ENCODE results near the gene GJB2. TPM values are rescaled to one million over a fixed set of nuclear protein-coding genes. Genes with fewer than 3 reads are reported as not detected.
A peak's percentile ranks its signal among the peaks of the same experiment; 100 is the strongest.

Gene GJB2
- total RNA-seq, 5 donors from 2014 or later (not counting 1 experiment from before 2014, with no cell fraction given) = 0.10 to 0.15 TPM; not detected in 3

DNA sequence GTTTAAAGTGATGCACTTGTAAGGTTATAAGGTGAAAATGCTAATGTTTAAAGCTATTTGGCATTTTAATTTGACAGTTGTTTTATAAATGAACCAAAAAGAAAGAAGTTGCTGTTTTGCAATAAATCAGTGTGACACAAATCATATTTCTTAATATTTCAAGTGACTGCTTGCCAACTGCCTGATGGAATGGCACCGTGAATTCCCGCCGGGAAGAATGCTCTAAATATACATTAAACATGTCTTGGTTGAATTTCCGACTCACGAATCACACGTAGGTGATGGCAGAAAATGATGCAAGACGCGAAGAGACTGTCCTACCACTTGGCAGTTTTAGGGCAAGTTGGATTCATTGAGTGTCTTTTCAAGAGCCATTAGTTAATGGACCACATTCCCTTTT lies 3.1 kb upstream of the GJB2 start:
- ATAC-seq (replicated peaks in 1 of 4) (no peak), DNase-seq (no peak)
- Histone ChIP-seq H3K4me3 (ENCODE audit: control insufficient read depth in 1 of 2, extremely low read depth in 1 of 2, low read length in 1 of 2) (no peak overlapping the region), H3K27me3 (replicated peaks in 1 of 2; ENCODE audit: control insufficient read depth in 2 of 2, extremely low read depth in 1 of 2, insufficient read depth in 2 of 2, low read length in 1 of 2) (peaks cover 14 to 51% of the 10 kb centered on the region in 2 experiments), H3K9me3 (no peaks in the 10 kb centered on the region), H3K4me1 (ENCODE audit: control insufficient read depth in 1 of 2, extremely low read depth in 1 of 2, insufficient read depth in 2 of 2, low read length in 2 of 2) (peaks cover 2 to 27% of the 10 kb centered on the region in 2 experiments), H3K36me3 (ENCODE audit: control insufficient read depth in 2 of 2, extremely low read depth in 1 of 2, insufficient read depth in 1 of 2, low read length in 1 of 2) (no peaks in the 10 kb centered on the region), H3K27ac (ENCODE audit: low read length) (no peak overlapping the region)
- Mint-ChIP-seq H3K4me3 (no peak overlapping the region), H3K27ac (no peak overlapping the region), H3K36me3 (no peaks in the 10 kb centered on the region), H3K9me3 (no peaks in the 10 kb centered on the region), H3K4me1 (peaks cover 18 to 27% (median 23%) of the 10 kb centered on the region in 3 donors), H3K27me3 (peaks cover 34 to 63% of the 10 kb centered on the region in 2 donors)
- no CpG with 5 or more reads among the region's 8 CpGs for WGBS (ENCODE audit: insufficient coverage)
- POLR2A ChIA-PET = no interaction called here
- CTCF ChIA-PET = interaction anchor here (0.6 to 3.1 kb wide), 6 partner anchors 10 to 633 kb away, joined by 3 to 18 read pairs (median 5); no protein-coding TSS in a partner anchor

- Mint-ChIP-seq H3K27ac (no peak overlapping the region), H3K4me3 (peak overlapping the region; percentile 62 to 81 (median 68)), H3K9me3 (no peaks in the 10 kb centered on the region), H3K36me3 (no peaks in the 10 kb centered on the region), H3K27me3 (peaks cover 42 to 57% of the 10 kb centered on the region in 2 donors), H3K4me1 (peaks cover 22 to 27% (median 23%) of the 10 kb centered on the region in 3 donors)
- Histone ChIP-seq H3K27me3 (replicated peaks in 1 of 2; ENCODE audit: control insufficient read depth in 2 of 2, extremely low read depth in 1 of 2, insufficient read depth in 2 of 2, low read length in 1 of 2) (peaks cover 14 to 52% of the 10 kb centered on the region in 2 experiments), H3K27ac (ENCODE audit: low read length) (no peak overlapping the region), H3K36me3 (ENCODE audit: control insufficient read depth in 2 of 2, extremely low read depth in 1 of 2, insufficient read depth in 1 of 2, low read length in 1 of 2) (no peaks in the 10 kb centered on the region), H3K9me3 (no peaks in the 10 kb centered on the region), H3K4me3 (ENCODE audit: control insufficient read depth in 1 of 2, extremely low read depth in 1 of 2, low read length in 1 of 2) (peak overlapping the region; percentile 38 to 70), H3K4me1 (ENCODE audit: control insufficient read depth in 1 of 2, extremely low read depth in 1 of 2, insufficient read depth in 2 of 2, low read length in 2 of 2) (peaks cover 2 to 27% of the 10 kb centered on the region in 2 experiments)
- peak in 3 of 4 experiments; percentile 39 to 67 (median 39) for ATAC-seq (replicated peaks in 1 of 4)
- peak in 4 of 35 experiments; percentile 6 to 49 (median 19) for DNase-seq
- CTCF ChIA-PET = interaction anchor here in 1 of 2 donors (0.9 kb wide), 1 partner anchor 10 kb away, joined by 3 read pairs; no protein-coding TSS in a partner anchor
- WGBS (ENCODE audit: insufficient coverage) = 9% methylated on average over 17 of the region's 27 CpGs
- POLR2A ChIA-PET = no interaction called here
These were observed 1.3 kb upstream of the GJB2 start for GRCh38 chr13:20193907-20194631.

DNA sequence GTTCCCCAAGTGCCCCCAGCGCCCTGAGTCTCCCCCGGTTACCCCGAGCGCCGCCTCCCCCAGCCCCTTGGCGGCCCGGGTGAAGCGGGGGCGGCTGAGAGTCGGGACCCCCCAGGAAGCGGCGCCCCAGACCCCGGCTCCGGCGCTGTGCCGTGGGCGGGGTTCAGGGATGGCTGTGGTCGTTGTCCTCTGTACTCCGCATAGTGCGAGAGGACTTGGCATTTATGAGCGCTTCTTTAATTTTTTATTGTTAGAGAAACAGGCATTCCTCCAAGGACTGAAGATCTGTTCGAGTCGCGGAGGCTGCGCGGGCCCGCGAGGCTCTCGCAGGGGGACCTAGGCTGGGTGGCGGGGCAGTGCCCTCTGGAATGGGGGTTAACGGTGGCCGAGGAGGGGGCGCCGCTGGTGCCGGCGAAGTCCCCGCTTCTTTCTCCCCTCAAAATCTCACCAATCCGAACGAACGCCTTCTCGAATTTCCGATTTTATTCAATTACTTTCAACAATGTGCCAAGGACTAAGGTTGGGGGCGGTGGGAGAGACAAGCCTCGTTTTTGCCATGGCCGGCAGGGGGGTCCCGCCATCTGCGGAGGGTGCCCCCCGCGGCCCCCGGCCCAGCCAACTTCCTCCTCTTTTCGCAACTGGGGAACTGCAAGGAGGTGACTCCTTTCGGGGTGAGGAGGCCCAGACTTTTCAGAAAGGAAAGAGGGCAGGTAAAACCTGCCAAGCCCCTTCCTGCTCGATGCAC lies 596 bp upstream of the GJB2 start:
- peaks cover 2 to 27% of the 10 kb centered on the region in 2 experiments for H3K4me1 ChIP-seq (ENCODE audit: control insufficient read depth in 1 of 2, extremely low read depth in 1 of 2, insufficient read depth in 2 of 2, low read length in 2 of 2)
- no peak overlapping the region for H3K27ac ChIP-seq (ENCODE audit: low read length)
- ChIA-PET CTCF (no interaction called here), POLR2A (no interaction called here)
- Mint-ChIP-seq H3K36me3 (no peaks in the 10 kb centered on the region), H3K4me1 (peaks cover 22 to 27% (median 23%) of the 10 kb centered on the region in 3 donors), H3K27me3 (peaks cover 42 to 57% of the 10 kb centered on the region in 2 donors), H3K9me3 (no peaks in the 10 kb centered on the region), H3K4me3 (peak overlapping the region; percentile 62 to 81 (median 68)), H3K27ac (no peak overlapping the region)
- DNase-seq = peak in 3 of 35 experiments; percentile 9 to 24 (median 14)
- peak; percentile 22 to 41 (median 31) for ATAC-seq (replicated peaks in 1 of 4)
- peaks cover 14 to 52% of the 10 kb centered on the region in 2 experiments for H3K27me3 ChIP-seq (replicated peaks in 1 of 2; ENCODE audit: control insufficient read depth in 2 of 2, extremely low read depth in 1 of 2, insufficient read depth in 2 of 2, low read length in 1 of 2)
- H3K9me3 ChIP-seq = no peaks in the 10 kb centered on the region
- H3K4me3 ChIP-seq (ENCODE audit: control insufficient read depth in 1 of 2, extremely low read depth in 1 of 2, low read length in 1 of 2) = peak overlapping the region; percentile 38 to 70
- WGBS (ENCODE audit: insufficient coverage) = 2% methylated on average over 27 of the region's 53 CpGs
- H3K36me3 ChIP-seq (ENCODE audit: control insufficient read depth in 2 of 2, extremely low read depth in 1 of 2, insufficient read depth in 1 of 2, low read length in 1 of 2) = no peaks in the 10 kb centered on the region

- H3K4me3 ChIP-seq (ENCODE audit: control insufficient read depth in 1 of 2, extremely low read depth in 1 of 2, low read length in 1 of 2) = peak overlapping the region in 1 of 2 donors; percentile 67
- peaks cover 14 to 52% of the 10 kb centered on the region in 2 experiments for H3K27me3 ChIP-seq (replicated peaks in 1 of 2; ENCODE audit: control insufficient read depth in 2 of 2, extremely low read depth in 1 of 2, insufficient read depth in 2 of 2, low read length in 1 of 2)
- Mint-ChIP-seq H3K4me3 (peak overlapping the region; percentile 53 to 70 (median 57)), H3K9me3 (no peaks in the 10 kb centered on the region), H3K36me3 (no peaks in the 10 kb centered on the region), H3K27me3 (peaks cover 42 to 59% of the 10 kb centered on the region in 2 donors), H3K4me1 (peaks cover 22 to 27% (median 23%) of the 10 kb centered on the region in 3 donors), H3K27ac (no peak overlapping the region)
- ATAC-seq (replicated peaks in 1 of 4) = peak in 2 of 4 experiments; percentile 14 to 17
- H3K36me3 ChIP-seq (ENCODE audit: control insufficient read depth in 2 of 2, extremely low read depth in 1 of 2, insufficient read depth in 1 of 2, low read length in 1 of 2) = no peaks in the 10 kb centered on the region
- peaks cover 2 to 27% of the 10 kb centered on the region in 2 experiments for H3K4me1 ChIP-seq (ENCODE audit: control insufficient read depth in 1 of 2, extremely low read depth in 1 of 2, insufficient read depth in 2 of 2, low read length in 2 of 2)
- H3K27ac ChIP-seq (ENCODE audit: low read length) = no peak overlapping the region
- ChIA-PET POLR2A (no interaction called here), CTCF (no interaction called here)
- WGBS (ENCODE audit: insufficient coverage) = 1% methylated on average over 73 of the region's 73 CpGs
- no peaks in the 10 kb centered on the region for H3K9me3 ChIP-seq
- DNase-seq = peak in 2 of 35 experiments; percentile 11 to 27
These were observed 441 bp downstream of the GJB2 start for GRCh38 chr13:20192158-20192835.

DNA sequence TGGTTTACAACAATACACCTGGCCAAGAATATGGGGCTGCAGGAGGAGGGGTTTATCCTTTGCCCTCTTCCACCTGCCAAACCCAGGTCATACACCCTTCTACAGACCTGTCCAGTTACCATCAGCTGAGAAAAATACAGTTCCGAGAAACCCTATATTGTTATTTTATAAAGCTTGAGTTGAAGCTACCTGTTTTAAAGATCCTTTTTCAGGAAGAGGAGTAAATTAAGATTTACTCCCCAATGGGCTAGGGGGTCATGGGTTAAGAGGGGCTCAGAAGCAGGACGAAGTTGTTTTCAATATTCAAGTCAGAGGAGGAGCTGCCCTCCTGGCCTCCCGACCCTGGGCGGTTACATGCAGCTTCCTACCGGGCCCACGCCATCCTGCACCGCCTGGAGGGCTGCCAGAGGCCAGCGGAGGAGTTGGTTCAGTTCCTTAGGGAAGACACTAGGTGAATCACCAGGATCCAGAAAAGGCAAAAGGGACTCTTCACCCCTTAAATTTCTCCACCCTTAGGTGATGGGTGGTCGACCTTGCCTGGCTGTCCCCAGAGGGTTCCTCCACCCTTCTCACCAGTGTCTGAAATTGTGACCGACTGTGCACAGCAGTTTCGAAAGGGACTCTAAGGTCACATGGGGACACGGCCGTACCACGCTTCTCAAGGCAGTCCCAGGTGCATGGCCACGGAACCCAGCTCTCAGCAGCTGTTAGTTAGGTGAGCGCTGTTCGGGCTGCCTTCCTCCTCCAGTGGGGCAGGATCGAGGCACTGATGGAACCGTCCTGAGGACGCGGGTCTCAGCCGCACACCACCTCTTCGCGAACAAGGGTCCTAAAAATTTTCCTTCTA lies 1.2 kb downstream of the GJB2 start:
- Histone ChIP-seq H3K4me3 (ENCODE audit: control insufficient read depth in 1 of 2, extremely low read depth in 1 of 2, low read length in 1 of 2) (peak overlapping the region in 1 of 2 donors; percentile 67), H3K4me1 (ENCODE audit: control insufficient read depth in 1 of 2, extremely low read depth in 1 of 2, insufficient read depth in 2 of 2, low read length in 2 of 2) (peaks cover 2 to 27% of the 10 kb centered on the region in 2 experiments), H3K27me3 (replicated peaks in 1 of 2; ENCODE audit: control insufficient read depth in 2 of 2, extremely low read depth in 1 of 2, insufficient read depth in 2 of 2, low read length in 1 of 2) (peaks cover 14 to 52% of the 10 kb centered on the region in 2 experiments), H3K9me3 (no peaks in the 10 kb centered on the region), H3K27ac (ENCODE audit: low read length) (no peak overlapping the region), H3K36me3 (ENCODE audit: control insufficient read depth in 2 of 2, extremely low read depth in 1 of 2, insufficient read depth in 1 of 2, low read length in 1 of 2) (no peaks in the 10 kb centered on the region)
- POLR2A ChIA-PET = interaction anchor here in 1 of 2 donors (0.6 kb wide), 1 partner anchor 1199 kb away, joined by 3 read pairs; no protein-coding TSS in a partner anchor
- DNase-seq (peak in 1 of 35 experiments; percentile 18), ATAC-seq (replicated peaks in 1 of 4) (no peak)
- peaks cover 40 to 53% of the 10 kb centered on the region in 2 donors for H3K27me3 Mint-ChIP-seq
- H3K4me3 Mint-ChIP-seq = peak overlapping the region; percentile 53 to 70 (median 57)
- H3K4me1 Mint-ChIP-seq = peaks cover 21 to 25% (median 22%) of the 10 kb centered on the region in 3 donors
- H3K27ac Mint-ChIP-seq = no peak overlapping the region
- no peaks in the 10 kb centered on the region for H3K9me3 Mint-ChIP-seq
- CTCF ChIA-PET = interaction anchor here (0.5 to 1.0 kb wide), 3 partner anchors 17 to 517 kb away, joined by 3 read pairs; no protein-coding TSS in a partner anchor
- 59% methylated on average over 18 of the region's 24 CpGs for WGBS (ENCODE audit: insufficient coverage)
- H3K36me3 Mint-ChIP-seq = no peaks in the 10 kb centered on the region
